ENCODE results near the gene ILKAP. TPM values are rescaled to one million over a fixed set of nuclear protein-coding genes. Genes with fewer than 3 reads are reported as not detected.

Gene ILKAP
- polyA plus RNA-seq, 1 of the 3 experiments (the other 2 are of a cell fraction) = 49.2 TPM

- WGBS (ENCODE audit: low lambda C conversion rate) = 23% methylated on average over 12 of the region's 95 CpGs
- no peak for TF ChIP-seq RFX5 (IDR thresholded peaks at IDR 0.05; ENCODE audit: low read length)
- no peak for TF ChIP-seq FOXJ3 (CRISPR knock-in tag; IDR thresholded peaks at IDR 0.05)
- TF ChIP-seq CHD2 (IDR thresholded peaks at IDR 0.05; ENCODE audit: low read length, partially characterized antibody) = no peak
- no peak for TF ChIP-seq ZBTB33 (IDR thresholded peaks at IDR 0.05; ENCODE audit: borderline replicate concordance, low read depth)
- no peak for TF ChIP-seq MXI1 (IDR thresholded peaks at IDR 0.05; ENCODE audit: low read depth, low read length)
- no peak for TF ChIP-seq GABPA (IDR thresholded peaks at IDR 0.05; ENCODE audit: low read depth)
- no peak for TF ChIP-seq MAX (IDR thresholded peaks at IDR 0.05; ENCODE audit: low read depth)
- TF ChIP-seq ELF1 (IDR thresholded peaks at IDR 0.05) = no peak
- no peak for TF ChIP-seq RCOR1 (IDR thresholded peaks at IDR 0.05; ENCODE audit: low read length)
These were observed 39.9 kb downstream of the ILKAP start for GRCh38 chr2:238163481-238164198.

GRCh38 chr2:238162846-238163441 is 40.6 kb downstream of the ILKAP start:
- Histone ChIP-seq H3K4me2 (0 out of 2 replicates have a peak overlapping the region, but pooled peaks have one; percentile 26), H3K9ac (no peak overlapping the region)
- 69% methylated on average over 9 of the region's 15 CpGs for whole genome bisulfite sequencing (ENCODE audit: low lambda C conversion rate)

More at GRCh38 chr2:238163481-238164198, 39.9 kb downstream of the ILKAP start:
- H3K9ac ChIP-seq = no peak overlapping the region
- peaks cover 3% of the 10 kb centered on the region for H3F3A ChIP-seq (replicated peaks; ENCODE audit: insufficient read depth)
- DNase-seq = peak; percentile 69
- no peaks in the 10 kb centered on the region for H4K20me1 ChIP-seq (ENCODE audit: insufficient read depth)
- ChIA-PET CTCF (interaction anchor here (2.0 to 7.1 kb wide), 2 partner anchors 93 to 100 kb away, joined by 6 to 58 read pairs; no protein-coding TSS in a partner anchor), POLR2A (interaction anchor here (0.6 to 1.7 kb wide), 2 partner anchors 40 to 76 kb away, joined by 3 to 5 read pairs; partner anchors contain the start of gene ILKAP)
- no peaks in the 10 kb centered on the region for H3K9me2 ChIP-seq
- H2AFZ ChIP-seq (ENCODE audit: low read depth) = no peak overlapping the region
- H3K36me3 ChIP-seq (replicated peaks in 1 of 2; ENCODE audit: control insufficient read depth in 1 of 2, insufficient read depth in 2 of 2, low read length in 1 of 2) = peaks cover 0 to 10% of the 10 kb centered on the region in 2 experiments
- H3K27me3 ChIP-seq (ENCODE audit: insufficient read depth) = no peaks in the 10 kb centered on the region
- no peak overlapping the region for H3K27ac ChIP-seq (ENCODE audit: low read depth in 2 of 2, low read length in 1 of 2)
- 0 out of 2 replicates have a peak overlapping the region, but pooled peaks have one; percentile 26 for H3K4me2 ChIP-seq
- no peak overlapping the region; a peak in 1 of 4 replicates for H3K4me3 ChIP-seq (ENCODE audit: low read depth in 2 of 2, low read length in 1 of 2)
- no peaks in the 10 kb centered on the region for H3K9me3 ChIP-seq
- peaks cover 0 to 6% of the 10 kb centered on the region in 2 experiments; a peak in 2 of 4 replicates for H3K4me1 ChIP-seq (ENCODE audit: control insufficient read depth in 1 of 2, insufficient read depth in 2 of 2, low read depth in 1 of 2, low read length in 1 of 2)
- no peaks in the 10 kb centered on the region for H3K79me2 ChIP-seq (ENCODE audit: insufficient read depth)

More at GRCh38 chr2:238162846-238163441, 40.6 kb downstream of the ILKAP start:
- no peak for TF ChIP-seq ZBTB33 (IDR thresholded peaks at IDR 0.05; ENCODE audit: borderline replicate concordance, low read depth)
- TF ChIP-seq RAD21 (IDR thresholded peaks at IDR 0.05; ENCODE audit: low read length) = no peak
- TF ChIP-seq RCOR1 (IDR thresholded peaks at IDR 0.05; ENCODE audit: low read length) = no peak
- no peak for TF ChIP-seq EZH2phosphoT487 (IDR thresholded peaks at IDR 0.05; ENCODE audit: borderline replicate concordance, low read depth)
- TF ChIP-seq TEAD4 (IDR thresholded peaks at IDR 0.05; ENCODE audit: borderline replicate concordance, insufficient read depth) = no peak
- no peak for TF ChIP-seq PBX3 (IDR thresholded peaks at IDR 0.05)
- no peak for TF ChIP-seq GABPA (IDR thresholded peaks at IDR 0.05; ENCODE audit: low read depth)
- no peak for TF ChIP-seq RXRA (IDR thresholded peaks at IDR 0.05; ENCODE audit: borderline replicate concordance, low read depth)
- Histone ChIP-seq H3K4me1 (ENCODE audit: control insufficient read depth in 1 of 2, insufficient read depth in 2 of 2, low read depth in 1 of 2, low read length in 1 of 2) (peaks cover 2 to 4% of the 10 kb centered on the region in 2 experiments; a peak in 1 of 4 replicates), H3K27me3 (ENCODE audit: insufficient read depth) (no peaks in the 10 kb centered on the region), H3K4me3 (ENCODE audit: low read depth in 2 of 2, low read length in 1 of 2) (no peak overlapping the region), H3K9me2 (no peaks in the 10 kb centered on the region), H3K27ac (ENCODE audit: low read depth in 2 of 2, low read length in 1 of 2) (no peak overlapping the region), H3K9me3 (no peaks in the 10 kb centered on the region), H4K20me1 (ENCODE audit: insufficient read depth) (no peaks in the 10 kb centered on the region), H3K79me2 (ENCODE audit: insufficient read depth) (no peaks in the 10 kb centered on the region), H3F3A (replicated peaks; ENCODE audit: insufficient read depth) (no peaks in the 10 kb centered on the region), H2AFZ (ENCODE audit: low read depth) (no peak overlapping the region), H3K36me3 (replicated peaks in 1 of 2; ENCODE audit: control insufficient read depth in 1 of 2, insufficient read depth in 2 of 2, low read length in 1 of 2) (peaks cover 0 to 10% of the 10 kb centered on the region in 2 experiments)
- CTCF ChIA-PET = interaction anchor here (0.9 to 7.1 kb wide), 4 partner anchors 12 to 101 kb away, joined by 3 to 58 read pairs (median 6); no protein-coding TSS in a partner anchor
- POLR2A ChIA-PET = interaction anchor here (0.6 to 1.7 kb wide), 2 partner anchors 41 to 76 kb away, joined by 3 to 5 read pairs; partner anchors contain the start of gene ILKAP
- peak; percentile 38 for DNase-seq

Data from SK-N-SH (cell line).